HEK293 (cell line): ENCODE data around the gene CTDNEP1.

Experiments
- CTCF ChIA-PET: fragments of 350-600 bp; formaldehyde crosslinking; extraction: SDS; loops from one replicate; lab custom pipeline; 2021; ENCODE audit warnings: antibody characterized with exemption; lab: Yijun Ruan, JAX
- POLR2A ChIA-PET: fragments of 300-600 bp; formaldehyde crosslinking; extraction: SDS; loops from one replicate; lab custom pipeline; 2020; ENCODE audit warnings: antibody characterized with exemption, inconsistent platforms; lab: Yijun Ruan, JAX
- H3K27ac ChIP-seq: fragments of 200-500 bp; sonication (Bioruptor generic); 2 replicates; pipeline ENCODE4 v1.5.1; 2014; ENCODE audit warnings: low read depth, low read length, control low read depth, inconsistent platforms; ENCODE audit errors: extremely low read depth
- H3K36me3 ChIP-seq, 2 experiments: fragments of 200-500 bp in 1 of 2; sonication (Bioruptor generic) in 1 of 2; 1 replicate in 1 of 2; 2 replicates in 1 of 2; pipeline ENCODE4 v1.5.1; 2014 to 2017; ENCODE audit warnings: inconsistent platforms in 2 of 2, low read length in 2 of 2; ENCODE audit not compliant: control insufficient read depth in 2 of 2, insufficient read depth in 1 of 2
- H3K4me1 ChIP-seq: fragments of 200-500 bp; sonication (Bioruptor generic); 2 replicates; pipeline ENCODE4 v1.5.1; 2014; ENCODE audit warnings: mild to moderate bottlenecking, low read length, inconsistent platforms; ENCODE audit not compliant: control insufficient read depth, insufficient read depth
- H3K4me3 ChIP-seq: 2 replicates; pipeline ENCODE4 v1.5.1; 2011; ENCODE audit warnings: low read depth, mild to moderate bottlenecking, control low read depth, low read length, moderate library complexity
- H3K9me3 ChIP-seq: fragments of 200-500 bp; sonication (Bioruptor generic); 2 replicates; pipeline ENCODE4 v1.5.1; 2014; ENCODE audit warnings: low read depth, low read length, inconsistent platforms; ENCODE audit not compliant: control insufficient read depth, insufficient read depth
- GLIS2 ChIP-seq: fragments of 450-650 bp; formaldehyde crosslinking; IDR thresholded peaks from 2 replicates; pipeline ENCODE4 v1.5.1; 2016; ENCODE audit warnings: missing biosample characterization, missing genetic modification characterization
- HOXA7 ChIP-seq: sonication (generic); formaldehyde crosslinking; IDR thresholded peaks from 2 replicates; pipeline ENCODE4 v1.8.1; 2022; ENCODE audit warnings: missing genetic modification reagents, borderline replicate concordance
- KLF10 ChIP-seq: fragments of 450-650 bp; IDR thresholded peaks from 2 replicates; pipeline ENCODE4 v1.5.1; 2018; ENCODE audit warnings: missing biosample characterization, mild to moderate bottlenecking, missing genetic modification characterization
- OVOL3 ChIP-seq: fragments of 450-650 bp; formaldehyde crosslinking; IDR thresholded peaks from 2 replicates; pipeline ENCODE4 v1.5.1; 2016; ENCODE audit warnings: missing biosample characterization, missing genetic modification characterization
- PATZ1 ChIP-seq: fragments of 450-650 bp; formaldehyde crosslinking; IDR thresholded peaks from 2 replicates; pipeline ENCODE4 v1.5.1; 2016; ENCODE audit warnings: missing biosample characterization, missing genetic modification characterization
- SETDB1 ChIP-seq: IDR thresholded peaks from one replicate; pipeline ENCODE4 v1.6.1; 2017; ENCODE audit warnings: mild to moderate bottlenecking, low read length, moderate library complexity, mixed read lengths; ENCODE audit not compliant: insufficient read length
- SP2 ChIP-seq: fragments of 450-650 bp; formaldehyde crosslinking; IDR thresholded peaks from 2 replicates; pipeline ENCODE4 v1.5.1; 2016; ENCODE audit warnings: missing biosample characterization, missing genetic modification characterization
- SP7 ChIP-seq: fragments of 450-650 bp; formaldehyde crosslinking; IDR thresholded peaks from 2 replicates; pipeline ENCODE4 v1.5.1; 2016; ENCODE audit warnings: missing biosample characterization, missing genetic modification characterization
- YY1 ChIP-seq: fragments of 450-650 bp; formaldehyde crosslinking; IDR thresholded peaks from 2 replicates; pipeline ENCODE4 v1.5.1; 2018; ENCODE audit warnings: missing biosample characterization, missing genetic modification characterization
- ZBTB7A ChIP-seq: fragments of 450-650 bp; formaldehyde crosslinking; IDR thresholded peaks from 2 replicates; pipeline ENCODE4 v1.5.1; 2016; ENCODE audit warnings: low read depth, missing biosample characterization, missing genetic modification characterization
- ZEB2 ChIP-seq: fragments of 450-650 bp; formaldehyde crosslinking; IDR thresholded peaks from 2 replicates; pipeline ENCODE4 v1.5.1; 2016; ENCODE audit warnings: missing biosample characterization, missing genetic modification characterization
- ZNF146 ChIP-seq: fragments of 450-650 bp; formaldehyde crosslinking; IDR thresholded peaks from 2 replicates; pipeline ENCODE4 v1.5.1; 2016; ENCODE audit warnings: missing biosample characterization, missing genetic modification characterization
- ZNF157 ChIP-seq: fragments of 450-650 bp; formaldehyde crosslinking; IDR thresholded peaks from 2 replicates; pipeline ENCODE4 v1.5.1; 2016; ENCODE audit warnings: missing biosample characterization, missing genetic modification characterization
- ZNF175 ChIP-seq: fragments of 450-650 bp; formaldehyde crosslinking; IDR thresholded peaks from 2 replicates; pipeline ENCODE4 v1.5.1; 2016; ENCODE audit warnings: missing biosample characterization, missing genetic modification characterization
- ZNF184 ChIP-seq: fragments of 450-650 bp; IDR thresholded peaks from 2 replicates; pipeline ENCODE4 v1.5.1; 2018; ENCODE audit warnings: missing biosample characterization, mild to moderate bottlenecking, missing genetic modification characterization
- ZNF239 ChIP-seq: fragments of 450-650 bp; formaldehyde crosslinking; IDR thresholded peaks from 2 replicates; pipeline ENCODE4 v1.5.1; 2016; ENCODE audit warnings: missing biosample characterization, missing genetic modification characterization
- ZNF302 ChIP-seq: fragments of 450-650 bp; formaldehyde crosslinking; IDR thresholded peaks from 2 replicates; pipeline ENCODE4 v1.5.1; 2016; ENCODE audit warnings: missing biosample characterization, missing genetic modification characterization, low read depth
- ZNF324 ChIP-seq: fragments of 450-650 bp; formaldehyde crosslinking; IDR thresholded peaks from 2 replicates; pipeline ENCODE4 v1.5.1; 2016; ENCODE audit warnings: missing biosample characterization, missing genetic modification characterization
- ZNF398 ChIP-seq: fragments of 450-650 bp; formaldehyde crosslinking; IDR thresholded peaks from 2 replicates; pipeline ENCODE4 v1.5.1; 2017; ENCODE audit warnings: missing biosample characterization, missing genetic modification characterization
- ZNF426 ChIP-seq: fragments of 450-650 bp; formaldehyde crosslinking; IDR thresholded peaks from 2 replicates; pipeline ENCODE4 v1.5.1; 2017; ENCODE audit warnings: missing biosample characterization, missing genetic modification characterization, mild to moderate bottlenecking, inconsistent platforms, moderate library complexity
- ZNF560 ChIP-seq: fragments of 450-650 bp; formaldehyde crosslinking; IDR thresholded peaks from 2 replicates; pipeline ENCODE4 v1.5.1; 2017; ENCODE audit warnings: missing biosample characterization, missing genetic modification characterization, borderline replicate concordance
- ZNF621 ChIP-seq: fragments of 450-650 bp; formaldehyde crosslinking; IDR thresholded peaks from 2 replicates; pipeline ENCODE4 v1.5.1; 2017; ENCODE audit warnings: missing biosample characterization, missing genetic modification characterization
- ZNF639 ChIP-seq: fragments of 450-650 bp; formaldehyde crosslinking; IDR thresholded peaks from 2 replicates; pipeline ENCODE4 v1.5.1; 2016; ENCODE audit warnings: missing biosample characterization, missing genetic modification characterization
- ZNF664 ChIP-seq: fragments of 450-650 bp; formaldehyde crosslinking; IDR thresholded peaks from 2 replicates; pipeline ENCODE4 v1.5.1; 2016; ENCODE audit warnings: missing biosample characterization, missing genetic modification characterization
- ZNF677 ChIP-seq: fragments of 450-650 bp; IDR thresholded peaks from 2 replicates; pipeline ENCODE4 v1.5.0; 2018; ENCODE audit warnings: missing biosample characterization, mild to moderate bottlenecking, missing genetic modification characterization, moderate library complexity
- ZNF768 ChIP-seq: fragments of 450-650 bp; formaldehyde crosslinking; IDR thresholded peaks from 2 replicates; pipeline ENCODE4 v1.5.1; 2018; ENCODE audit warnings: missing biosample characterization, mild to moderate bottlenecking, missing genetic modification characterization
- ZNF785 ChIP-seq: fragments of 450-650 bp; formaldehyde crosslinking; IDR thresholded peaks from 2 replicates; pipeline ENCODE4 v1.5.1; 2016; ENCODE audit warnings: missing biosample characterization, missing genetic modification characterization
- ZSCAN5A ChIP-seq: fragments of 450-650 bp; formaldehyde crosslinking; IDR thresholded peaks from 2 replicates; pipeline ENCODE4 v1.5.1; 2016; ENCODE audit warnings: missing biosample characterization, missing genetic modification characterization

Gene CTDNEP1

GRCh38 chr17:7253082-7253481 is 1.5 kb upstream of the CTDNEP1 start:
- no peak for TF ChIP-seq ZNF184 (tag by site-specific recombination)
- TF ChIP-seq YY1 (tag by site-specific recombination), result no peak
- TF ChIP-seq ZNF157, result no peak
- no peak for TF ChIP-seq SETDB1
- no peak for TF ChIP-seq ZNF146 (tag by site-specific recombination)
- TF ChIP-seq ZNF664 (tag by site-specific recombination), result no peak
- TF ChIP-seq OVOL3, result no peak
- no peak for TF ChIP-seq ZNF785 (tag by site-specific recombination)
- no peak for TF ChIP-seq ZNF239
- no peak for TF ChIP-seq ZNF621 (tag by site-specific recombination)
- TF ChIP-seq ZNF677 (tag by site-specific recombination), result no peak
- no peak for TF ChIP-seq HOXA7 (CRISPR knock-in tag)
- TF ChIP-seq ZNF302 (tag by site-specific recombination), result no peak
- no peak for TF ChIP-seq SP7 (tag by site-specific recombination)
- TF ChIP-seq ZNF768, result no peak
- Histone ChIP-seq H3K27ac (peak overlapping the region; percentile 92), H3K4me3 (peak overlapping the region; percentile 91), H3K4me1 (peaks cover 13% of the 10 kb centered on the region; the same call in 1 of the 2 replicates), H3K36me3 (peaks cover 39 to 57% of the 10 kb centered on the region in 2 experiments), H3K9me3 (no peaks in the 10 kb centered on the region)
- CTCF ChIA-PET, result no interaction called here
- POLR2A ChIA-PET, result interaction anchor here (0.6 to 2.5 kb wide), 2 partner anchors 11 to 150 kb away, joined by 5 to 10 read pairs; no protein-coding TSS in a partner anchor

GRCh38 chr17:7252176-7253043 is 876 bp upstream of the CTDNEP1 start, which contains the start of gene ELP5:
Gene ELP5, plus strand, starts transcription at chr17:7252215. Its CDS starts 336 bp downstream, at chr17:7252551.
- Histone ChIP-seq H3K4me3 (peak within 1 kb of the TSS; percentile 91), H3K27ac (peak within 1 kb of the TSS; percentile 92), H3K36me3 (peaks cover 39 to 51% of the 10 kb centered on the region in 2 experiments), H3K4me1 (peaks cover 13% of the 10 kb centered on the region; the same call in 1 of the 2 replicates), H3K9me3 (no peaks in the 10 kb centered on the region)
- CTCF ChIA-PET, result no interaction called here
- POLR2A ChIA-PET, result interaction anchor here (0.7 to 2.0 kb wide), 5 partner anchors 12 to 77 kb away, joined by 3 to 33 read pairs (median 9); partner anchors contain the start of genes ACADVL, DLG4, DVL2 and GABARAP
- peak; percentile 100 for TF ChIP-seq PATZ1 (tag by site-specific recombination)
- TF ChIP-seq ZNF560, result no peak
- peak; percentile 90 for TF ChIP-seq ZNF639 (tag by site-specific recombination)
- peak; percentile 25; the same call in 1 of the 2 replicates for TF ChIP-seq SP2 (tag by site-specific recombination)
- peak; percentile 91 for TF ChIP-seq ZBTB7A (tag by site-specific recombination)
- TF ChIP-seq ZNF426, result no peak
- TF ChIP-seq ZNF324, result peak; percentile 70
- TF ChIP-seq ZNF398 (tag by site-specific recombination), result peak; percentile 27; the same call in 1 of the 2 replicates
- peak; percentile 92 for TF ChIP-seq ZEB2
- peak; percentile 99 for TF ChIP-seq GLIS2 (tag by site-specific recombination)
- TF ChIP-seq ZNF175, result no peak
- peak; percentile 81 for TF ChIP-seq KLF10
- TF ChIP-seq ZSCAN5A, result peak; percentile 78
